Activated CD4-positive, CD25-positive, alpha-beta regulatory T cell treated with anti-CD3 and anti-CD28 coated beads, Interleukin-2, amount 50 U/mL, for 16 hours (primary cell): ENCODE measurements around the gene PIEZO1.

Experiments
- DNase-seq: peaks from one replicate; pipeline ENCODE4 v3.0.0-alpha.2; 2020; ENCODE audit warnings: low read depth, low spot score

PIEZO1 gene

DNA sequence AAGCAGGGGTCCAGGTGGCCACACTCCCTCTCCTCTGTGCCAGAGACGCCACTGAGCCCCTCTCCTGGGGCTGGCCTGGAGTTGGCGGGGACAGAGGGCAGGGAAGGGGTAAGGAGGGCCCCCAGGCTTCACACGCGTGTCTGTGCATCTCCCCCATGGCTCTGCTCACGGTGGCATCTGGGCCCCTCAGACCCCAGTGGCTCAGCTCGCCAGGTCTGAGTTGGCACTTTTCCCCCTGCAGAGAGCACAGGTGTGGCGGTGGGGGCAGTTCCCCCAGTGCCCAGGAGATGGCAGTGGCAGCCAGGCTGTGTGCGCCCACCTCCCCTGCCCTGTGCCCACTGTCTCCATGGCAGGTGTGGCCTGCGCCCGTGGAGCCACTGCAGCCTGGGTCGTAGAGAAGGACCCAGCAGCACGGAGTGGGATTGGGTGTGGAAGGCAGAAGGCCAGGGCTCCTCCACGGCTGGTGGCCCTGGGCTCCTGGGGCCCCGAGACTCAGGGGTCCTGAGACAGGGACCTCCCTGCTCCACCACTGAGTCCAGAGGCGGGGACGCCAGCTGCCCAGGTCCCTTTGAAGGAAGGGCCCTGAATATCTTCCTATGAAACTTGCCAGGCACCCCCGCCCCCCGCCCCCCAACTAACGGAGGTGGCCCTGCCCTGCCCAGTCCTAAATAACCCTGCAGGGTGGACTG, 31.0 kb upstream of the PIEZO1 start:
- no peak for DNase-seq

DNA sequence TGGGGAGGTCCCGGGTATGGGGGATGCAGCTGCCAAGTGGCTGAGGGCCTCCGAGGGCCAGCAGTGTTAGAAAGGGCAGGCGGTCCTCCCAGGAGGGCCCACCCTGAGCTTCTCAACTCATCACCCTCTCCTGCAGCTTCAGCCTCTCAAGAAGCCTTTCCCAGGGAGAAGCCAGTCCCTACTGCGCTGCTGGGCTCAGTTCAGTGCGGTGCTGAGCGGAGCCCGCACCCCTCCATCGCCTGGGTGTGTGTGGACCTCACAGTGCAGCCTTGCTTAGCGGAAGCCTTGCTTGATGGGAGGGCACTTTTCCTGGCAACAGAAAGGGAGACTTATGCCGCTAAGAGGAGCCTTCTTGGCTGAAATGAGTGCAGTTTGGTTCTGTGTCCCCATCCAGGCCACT, 30.2 kb upstream of the PIEZO1 start:
- no peak for DNase-seq

DNA sequence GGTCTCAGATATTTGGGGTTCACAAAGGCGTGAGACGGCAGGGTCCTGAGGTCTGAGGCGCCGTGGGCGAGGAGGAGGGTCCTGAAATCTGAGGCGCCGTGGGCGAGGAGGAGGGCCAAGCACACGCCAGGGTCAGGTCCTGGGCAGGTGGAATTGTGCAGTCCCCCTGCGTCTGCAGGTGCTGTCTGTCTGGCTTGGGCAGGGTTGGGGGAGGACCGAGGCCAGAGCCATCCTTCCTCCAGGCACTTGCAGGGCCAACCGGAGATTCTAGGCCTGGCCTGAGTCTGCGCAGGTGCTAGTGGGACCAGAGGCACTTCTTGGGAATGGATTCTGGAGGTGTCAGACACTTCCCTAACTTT, 29.1 kb upstream of the PIEZO1 start:
- DNase-seq, result no peak

- no peak for DNase-seq
Measured at GRCh38 chr16:88813269-88814143, 28.5 kb upstream of the PIEZO1 start.

DNA sequence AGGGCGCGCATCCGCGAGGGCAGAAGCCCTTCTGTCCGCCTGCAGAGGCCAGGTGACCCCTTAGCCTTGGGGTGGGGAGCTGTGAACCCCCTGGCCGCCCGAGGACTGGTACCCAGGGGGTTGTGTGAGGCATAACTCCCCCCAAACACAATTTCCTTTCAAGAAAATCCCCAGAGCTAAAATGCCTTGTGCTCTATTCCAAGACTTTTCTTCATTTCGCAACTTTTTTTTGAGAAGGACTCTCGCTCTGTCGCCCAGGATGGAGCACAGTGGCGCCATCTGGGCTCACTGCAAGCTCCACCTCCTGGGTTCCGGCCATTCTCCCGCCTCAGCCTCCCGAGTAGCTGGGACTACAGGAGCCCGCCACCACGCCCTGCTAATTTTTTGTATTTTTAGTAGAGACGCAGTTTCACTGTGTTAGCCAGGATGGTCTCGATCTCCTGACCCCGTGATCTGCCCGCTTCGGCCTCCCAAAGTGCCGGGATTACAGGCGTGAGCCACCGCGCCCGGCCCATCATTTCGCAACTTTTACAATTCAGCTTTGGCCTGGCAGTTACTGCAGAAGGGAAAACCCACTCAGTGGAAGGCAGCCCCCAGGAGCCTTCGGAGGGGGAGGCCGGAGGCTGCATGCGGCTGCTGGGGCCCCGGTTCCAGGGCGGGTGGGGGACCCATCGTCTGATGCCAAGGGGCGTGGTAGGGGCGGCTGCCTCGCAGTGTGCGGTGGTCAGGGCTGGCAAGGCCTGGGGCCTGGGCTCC, 27.7 kb upstream of the PIEZO1 start:
- no peak for DNase-seq

DNA sequence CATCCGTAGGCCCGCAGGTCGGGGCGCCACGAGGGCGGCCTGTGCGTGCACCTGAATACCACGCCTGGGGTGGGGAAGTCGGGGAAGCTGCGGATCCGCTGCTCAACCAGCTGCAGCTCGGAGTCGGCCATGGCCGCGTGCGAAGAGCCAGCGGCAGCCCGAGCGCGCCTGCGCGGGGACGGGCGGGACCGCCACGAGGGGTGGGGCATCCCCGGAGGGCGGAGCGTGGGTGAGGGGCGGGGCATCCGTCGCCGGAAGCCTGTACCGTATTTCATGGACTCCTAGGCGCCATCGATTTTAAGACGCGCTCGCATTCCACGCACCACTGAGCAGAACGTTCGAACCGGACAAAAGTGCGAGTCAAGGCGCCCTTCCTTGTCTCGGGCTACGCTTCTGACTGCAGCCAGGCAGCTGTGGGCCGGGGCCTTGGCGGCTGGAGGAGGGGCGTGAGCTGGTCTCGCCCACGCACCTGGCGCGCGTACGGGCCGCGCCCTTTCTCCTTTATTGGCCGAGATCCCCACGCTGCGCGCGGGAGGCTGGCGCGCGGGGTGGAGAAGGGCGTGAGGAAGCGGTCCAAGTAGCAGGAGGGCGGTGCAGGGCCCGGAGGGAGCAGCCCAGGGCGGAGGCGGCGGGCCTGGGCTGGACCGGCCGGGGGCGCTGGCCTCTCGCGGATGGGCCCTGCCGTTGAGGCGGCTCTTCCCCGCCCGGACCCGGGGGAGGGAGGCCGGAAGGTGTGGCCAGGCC, 26.9 kb upstream of the PIEZO1 start, which contains the start of gene APRT:
Gene APRT, minus strand, starts transcription at position 160 of the 744 bp plus-strand sequence. Its CDS starts 29 bp downstream, at position 131.
- peak; percentile 88 for DNase-seq

GRCh38 chr16:88810912-88811768, 26.1 kb upstream of the PIEZO1 start:
- DNase-seq, result peak; percentile 46

- no peak for DNase-seq
Measured at GRCh38 chr16:88810166-88810911, 25.3 kb upstream of the PIEZO1 start.

- no peak for DNase-seq
Measured at GRCh38 chr16:88809676-88810165, 24.7 kb upstream of the PIEZO1 start.

- DNase-seq, result no peak
Measured at GRCh38 chr16:88809068-88809675, 24.2 kb upstream of the PIEZO1 start.

GRCh38 chr16:88807626-88808453, 22.8 kb upstream of the PIEZO1 start:
- DNase-seq, result no peak

- DNase-seq, result no peak
Measured at GRCh38 chr16:88807142-88807625, 22.2 kb upstream of the PIEZO1 start.

- DNase-seq, result no peak
Measured at GRCh38 chr16:88806491-88807111, 21.6 kb upstream of the PIEZO1 start.

DNA sequence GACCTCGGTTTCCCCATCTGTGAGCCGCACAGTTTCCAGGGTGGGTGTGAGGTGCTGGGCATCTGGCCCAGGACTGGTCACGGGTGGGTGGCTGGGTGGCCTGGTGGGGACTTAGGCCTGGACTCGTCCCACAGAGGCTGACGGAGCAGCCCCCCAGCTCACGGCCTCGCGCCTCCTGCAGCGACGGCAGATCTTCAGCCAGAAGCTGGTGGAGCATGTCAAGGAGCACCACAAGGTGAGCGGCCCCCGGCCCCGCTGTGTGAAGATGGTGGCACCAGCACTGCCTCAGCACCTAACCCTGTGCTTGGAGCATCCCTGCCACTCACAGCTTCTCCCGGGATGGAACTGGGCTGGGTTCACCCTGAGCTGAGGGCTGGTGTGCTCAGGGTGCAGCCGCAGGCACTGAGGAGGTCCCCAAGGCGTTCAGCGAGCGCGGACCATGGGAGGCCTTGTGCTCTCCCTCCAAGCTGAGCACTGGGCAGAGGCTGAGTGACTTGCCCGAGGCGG, 20.9 kb upstream of the PIEZO1 start:
- no peak for DNase-seq

GRCh38 chr16:88805340-88805715, 20.3 kb upstream of the PIEZO1 start:
- DNase-seq, result no peak

DNA sequence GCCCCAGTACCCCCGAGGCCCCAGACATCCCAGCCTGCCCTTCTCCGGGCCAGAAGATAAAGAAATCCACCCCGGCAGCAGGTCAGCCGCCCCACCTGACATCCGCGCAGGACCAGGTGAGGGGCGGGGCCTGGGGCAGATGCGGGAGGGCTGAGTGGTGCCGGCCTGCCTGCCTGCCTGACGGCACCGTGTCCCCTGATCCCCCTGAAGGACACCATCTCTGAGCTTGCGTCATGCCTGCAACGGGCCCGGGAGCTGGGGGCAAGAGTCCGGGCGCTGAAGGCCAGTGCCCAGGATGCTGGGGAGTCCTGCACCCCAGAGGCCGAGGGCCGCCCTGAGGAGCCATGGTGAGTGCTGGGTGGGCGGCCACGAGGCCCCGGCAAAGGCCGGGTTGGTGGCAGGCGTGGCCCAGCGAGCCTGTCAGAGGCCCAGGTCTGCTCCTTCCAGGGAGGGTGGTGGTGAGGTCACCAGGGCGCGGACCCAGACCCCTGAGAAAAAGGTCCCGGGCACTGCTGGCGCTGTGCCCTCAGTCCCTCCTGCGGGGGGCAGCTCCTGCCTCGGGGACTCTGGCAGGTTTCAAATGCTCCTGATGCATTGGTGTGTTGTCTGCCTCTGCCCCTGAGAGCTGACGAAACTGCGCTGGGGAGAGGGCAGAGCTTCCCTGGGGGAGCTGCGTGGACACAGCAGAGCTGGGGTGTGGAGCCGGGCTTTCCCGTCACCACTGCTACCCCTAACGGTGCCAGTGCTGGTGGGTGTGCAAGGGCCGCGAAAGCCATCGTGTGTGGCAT, 19.7 kb upstream of the PIEZO1 start:
- no peak for DNase-seq

DNA sequence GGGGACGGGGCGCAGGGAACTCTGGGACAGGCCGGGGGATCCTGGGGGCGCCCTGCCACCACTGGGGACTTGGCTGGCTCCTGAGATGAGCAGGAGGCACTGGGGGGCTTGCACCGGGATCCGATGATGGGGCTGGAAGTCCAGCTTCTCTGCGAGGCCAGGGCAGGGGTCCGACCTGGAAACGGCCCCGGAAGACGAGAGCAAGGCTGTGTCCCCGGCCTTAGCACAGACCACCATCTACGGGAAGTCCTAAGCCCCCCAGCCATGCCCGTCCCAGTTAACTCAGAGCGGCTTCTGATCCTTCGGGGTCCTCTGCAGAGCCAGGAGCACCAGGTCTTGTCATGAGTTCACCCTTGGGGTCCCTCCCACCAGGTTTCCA, 19.1 kb upstream of the PIEZO1 start:
- DNase-seq, result no peak
